Omental fat pad (tissue), 4 donors: ENCODE results near the gene RASGRP3. TPM values are rescaled to one million over a fixed set of nuclear protein-coding genes. Genes with fewer than 3 reads are reported as not detected.

Experiments
- ATAC-seq: fragments of 150-250 bp; one replicate; pipeline ENCODE4 v1.9.1; 2016; ENCODE audit warnings: mild to moderate bottlenecking, moderate library complexity; ENCODE audit not compliant: low FRiP score
- DNase-seq: peaks from one replicate; pipeline ENCODE4 v3.0.0-alpha.2; 2019; ENCODE audit warnings: low spot score
- total RNA-seq, 4 donors: library from RNA; depleted of rRNA; stranded (reverse); fragments of >200 nt; gene quantifications; one replicate each; pipeline ENCODE4 v1.1.0, GENCODE V29; 2016
- TF ChIP-seq, protein P1 (sequence below), 3 donors: fragments of 450-650 bp; IDR thresholded peaks; one replicate each; pipeline ENCODE4 v1.5.1; 2016 to 2017; ENCODE audit warnings: antibody characterized with exemption in 3 of 3, mild to moderate bottlenecking in 3 of 3, moderate library complexity in 2 of 3

The RASGRP3 gene
- total RNA-seq, 4 donors from 2014 or later, result 11.8 to 42.2 (median 26.1) TPM

DNA sequence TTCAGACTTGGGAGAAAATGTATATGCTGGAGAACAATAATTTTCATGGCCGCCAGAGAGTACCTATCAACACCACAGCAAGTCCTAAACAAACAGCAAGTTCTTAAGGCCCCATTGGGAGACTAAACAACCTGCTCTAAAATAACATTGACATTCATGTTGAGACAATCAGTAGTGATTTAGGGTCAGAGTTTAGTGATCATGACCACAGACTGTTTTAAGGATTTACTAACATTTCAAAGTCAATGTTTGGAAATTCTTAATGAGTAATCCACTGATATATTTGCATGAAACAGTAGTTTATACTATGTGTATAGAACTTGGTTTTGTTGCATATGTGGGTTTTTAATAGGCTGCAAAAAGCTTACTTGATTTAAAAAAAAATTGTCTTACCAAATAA, 34.7 kb downstream of the RASGRP3 start:
- DNase-seq (no peak), ATAC-seq (no peak)
- TF ChIP-seq, protein P1, sequence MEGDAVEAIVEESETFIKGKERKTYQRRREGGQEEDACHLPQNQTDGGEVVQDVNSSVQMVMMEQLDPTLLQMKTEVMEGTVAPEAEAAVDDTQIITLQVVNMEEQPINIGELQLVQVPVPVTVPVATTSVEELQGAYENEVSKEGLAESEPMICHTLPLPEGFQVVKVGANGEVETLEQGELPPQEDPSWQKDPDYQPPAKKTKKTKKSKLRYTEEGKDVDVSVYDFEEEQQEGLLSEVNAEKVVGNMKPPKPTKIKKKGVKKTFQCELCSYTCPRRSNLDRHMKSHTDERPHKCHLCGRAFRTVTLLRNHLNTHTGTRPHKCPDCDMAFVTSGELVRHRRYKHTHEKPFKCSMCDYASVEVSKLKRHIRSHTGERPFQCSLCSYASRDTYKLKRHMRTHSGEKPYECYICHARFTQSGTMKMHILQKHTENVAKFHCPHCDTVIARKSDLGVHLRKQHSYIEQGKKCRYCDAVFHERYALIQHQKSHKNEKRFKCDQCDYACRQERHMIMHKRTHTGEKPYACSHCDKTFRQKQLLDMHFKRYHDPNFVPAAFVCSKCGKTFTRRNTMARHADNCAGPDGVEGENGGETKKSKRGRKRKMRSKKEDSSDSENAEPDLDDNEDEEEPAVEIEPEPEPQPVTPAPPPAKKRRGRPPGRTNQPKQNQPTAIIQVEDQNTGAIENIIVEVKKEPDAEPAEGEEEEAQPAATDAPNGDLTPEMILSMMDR (IDR thresholded peaks at IDR 0.05), result no peak

DNA sequence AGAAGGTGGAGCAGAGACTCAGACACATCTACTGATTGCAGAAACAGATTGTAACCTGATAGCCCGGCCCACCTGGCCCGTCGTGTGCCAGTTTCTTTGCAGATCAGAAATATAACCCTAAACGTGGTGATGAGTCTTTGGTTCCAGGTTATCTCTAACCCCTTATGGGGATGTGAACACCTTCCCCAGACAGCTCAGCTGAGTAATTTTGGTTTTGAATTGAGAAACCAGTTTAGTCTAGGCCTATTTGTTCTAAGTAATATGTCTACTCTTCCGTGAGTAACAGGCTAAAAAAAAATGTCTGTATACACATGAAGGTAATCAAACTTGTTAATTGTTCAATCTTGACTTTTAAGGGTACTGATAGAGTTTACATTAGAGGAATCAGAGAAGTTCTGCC, 35.7 kb downstream of the RASGRP3 start:
- no peak for ATAC-seq
- TF ChIP-seq, protein P1 (IDR thresholded peaks at IDR 0.05), result no peak
- DNase-seq, result no peak

DNA sequence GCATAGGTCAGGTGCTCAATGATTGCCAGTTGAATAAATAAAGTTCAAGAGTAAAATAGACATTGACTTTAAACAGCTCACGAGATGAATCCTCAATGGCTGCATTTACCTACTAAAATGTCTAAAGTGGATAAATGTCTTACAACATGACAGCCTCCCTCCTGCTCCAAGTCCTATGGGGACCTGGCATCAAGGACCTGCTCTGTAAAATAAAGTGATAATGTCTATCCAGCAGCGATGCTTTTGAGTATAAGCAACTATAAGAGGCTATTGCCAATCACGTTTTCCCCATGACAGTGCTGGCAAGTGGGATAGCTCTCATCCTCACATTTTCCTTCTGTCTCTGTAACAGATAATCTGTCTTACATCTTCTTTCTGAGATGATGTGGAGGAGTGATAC, 37.0 kb downstream of the RASGRP3 start:
- ATAC-seq (no peak), DNase-seq (no peak)

DNA sequence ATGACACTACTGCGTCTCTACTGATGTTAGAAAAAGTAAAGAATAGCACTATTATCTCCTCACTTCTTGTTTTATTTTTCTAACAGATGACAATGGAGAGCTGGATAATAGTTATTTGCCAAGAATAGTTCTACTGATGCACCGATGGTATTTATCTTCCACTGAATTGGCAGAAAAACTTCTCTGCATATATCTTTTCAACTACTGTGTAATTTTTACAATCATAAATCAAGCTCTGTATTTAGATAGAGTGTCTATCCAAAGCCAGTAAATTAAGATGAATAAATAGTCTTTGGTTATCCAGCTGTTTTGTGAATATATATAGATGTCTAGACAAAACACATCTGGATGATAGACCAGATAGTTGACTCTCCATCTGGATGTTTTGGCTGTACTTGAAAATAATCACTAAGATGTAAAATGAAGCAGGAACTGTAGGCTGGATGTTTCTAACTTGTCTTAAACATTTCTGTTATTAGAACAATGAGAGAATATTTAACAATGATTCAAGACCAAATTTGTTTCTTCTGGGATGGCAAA, 40.1 kb downstream of the RASGRP3 start:
- no peak for ATAC-seq
- TF ChIP-seq, protein P1 (IDR thresholded peaks at IDR 0.05), result no peak
- no peak for DNase-seq

More for the DNA sequence above, 37.0 kb downstream of the RASGRP3 start:
- TF ChIP-seq, protein P1 (IDR thresholded peaks at IDR 0.05), result no peak

DNA sequence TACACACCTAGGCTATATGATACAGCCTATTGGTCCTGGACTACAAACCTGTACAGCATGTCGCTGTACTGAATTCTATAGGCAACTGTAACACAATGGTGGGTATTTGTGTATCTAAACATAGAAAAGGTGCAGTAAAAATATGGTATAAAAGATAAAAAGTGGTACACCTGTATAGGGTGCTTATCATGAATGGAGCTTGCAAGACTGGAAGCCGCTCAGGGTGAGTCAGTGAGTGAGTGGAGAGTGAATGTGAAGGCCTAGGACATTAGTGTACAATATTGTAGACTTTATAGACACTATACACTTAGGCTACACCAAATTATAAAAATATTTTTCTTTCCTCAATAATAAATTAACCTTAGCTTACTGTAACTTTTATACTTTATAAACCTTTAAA, 41.8 kb downstream of the RASGRP3 start:
- ATAC-seq (no peak), DNase-seq (no peak)
- TF ChIP-seq, protein P1 (IDR thresholded peaks at IDR 0.05), result no peak

DNA sequence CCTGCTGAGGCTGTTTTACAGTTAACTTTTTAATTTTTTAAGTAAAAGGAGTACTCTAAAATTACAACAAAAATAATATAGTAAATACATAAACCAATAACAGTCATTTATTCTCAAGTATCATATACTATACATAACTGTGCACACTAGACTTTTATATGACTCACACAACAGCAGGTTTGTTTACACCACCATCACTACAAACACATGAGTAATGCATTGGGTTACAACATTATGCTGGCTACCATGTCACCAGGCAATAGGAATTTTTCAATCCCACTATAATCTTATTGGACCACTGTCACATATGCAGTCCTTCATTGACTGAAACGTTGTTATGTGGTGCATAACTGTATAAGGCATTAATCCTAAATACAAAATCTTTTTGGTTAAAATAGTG, 42.5 kb downstream of the RASGRP3 start:
- TF ChIP-seq, protein P1 (IDR thresholded peaks at IDR 0.05), result no peak
- DNase-seq (no peak), ATAC-seq (no peak)

DNA sequence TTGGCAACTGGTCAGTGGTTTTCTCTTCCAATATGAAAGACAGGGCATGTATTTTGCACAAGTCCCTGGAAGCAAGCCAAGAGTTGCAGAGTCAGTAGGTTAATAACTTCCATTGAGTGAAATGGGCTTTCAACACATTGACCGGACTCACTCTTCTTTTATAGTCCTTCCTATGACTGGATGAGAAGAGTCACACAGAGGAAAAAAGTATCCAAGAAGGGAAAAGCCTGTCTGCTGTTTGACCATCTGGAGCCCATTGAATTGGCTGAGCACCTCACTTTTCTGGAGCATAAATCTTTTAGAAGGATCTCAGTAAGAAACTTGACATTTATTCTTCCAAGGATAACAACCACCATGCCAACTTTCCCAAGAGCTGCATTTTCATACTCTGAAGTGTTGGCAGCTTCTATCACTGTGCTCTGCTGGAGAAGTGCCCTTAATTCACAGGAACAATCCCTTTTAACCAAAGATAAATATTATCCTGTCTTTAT, 45.4 kb downstream of the RASGRP3 start:
- DNase-seq, result no peak
- ATAC-seq, result peak; percentile 81
- TF ChIP-seq, protein P1 (IDR thresholded peaks at IDR 0.05), result no peak
